ENCODE measurements around the gene SOX10. TPM values are rescaled to one million over a fixed set of nuclear protein-coding genes. Genes with fewer than 3 reads are reported as not detected.

SOX10 gene
- total and polyA plus RNA-seq, 9 of the 15 experiments (the other 6 are each of a cell fraction or from before 2014, with no cell fraction given): not detected

DNA sequence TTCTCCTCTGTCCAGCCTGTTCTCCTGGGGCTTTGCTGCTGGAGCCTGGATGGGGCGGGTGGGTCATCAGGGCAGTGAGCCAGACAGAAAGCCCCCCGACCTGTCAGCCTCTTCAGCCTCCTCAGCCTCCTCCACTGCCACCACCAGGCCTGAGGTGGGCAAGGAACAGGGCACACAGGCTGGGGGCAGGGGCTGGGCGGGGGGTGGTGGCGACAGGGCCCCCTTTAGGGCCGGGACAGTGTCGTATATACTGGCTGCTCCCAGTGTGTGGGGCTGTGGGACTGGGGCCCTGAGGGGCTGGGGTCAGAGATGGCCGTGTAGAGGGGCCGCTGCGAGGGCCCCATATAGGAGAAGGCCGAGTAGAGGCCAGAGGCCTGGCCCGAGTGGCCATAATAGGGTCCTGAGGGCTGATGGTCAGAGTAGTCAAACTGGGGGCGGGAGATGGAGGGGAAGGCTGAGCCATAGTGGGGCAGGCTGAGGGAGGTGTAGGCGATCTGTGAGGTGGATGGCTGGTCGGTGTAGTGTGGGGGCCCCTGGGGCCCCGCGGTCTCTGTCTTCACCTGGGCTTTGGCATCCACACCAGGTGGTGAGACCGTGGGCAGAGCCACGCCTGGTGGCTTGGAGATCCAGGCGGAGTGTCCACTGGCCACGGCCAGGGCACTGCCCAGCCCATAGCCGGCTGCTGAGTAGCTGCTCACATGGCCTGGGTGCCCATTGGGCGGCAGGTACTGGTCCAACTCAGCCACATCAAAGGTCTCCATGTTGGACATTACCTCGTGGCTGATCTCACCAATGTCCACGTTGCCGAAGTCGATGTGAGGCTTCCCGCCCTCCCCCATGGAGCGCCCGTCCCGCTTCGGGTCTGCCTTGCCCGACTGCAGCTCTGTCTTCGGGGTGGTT lies 10.8 kb downstream of the SOX10 start:
- no peak overlapping the region for H3K27ac ChIP-seq (ENCODE audit: extremely low read depth, low read depth, low read length)
- H3K4me2 ChIP-seq (ENCODE audit: insufficient read depth, low read length): no peak overlapping the region
- no peak overlapping the region for H2AFZ ChIP-seq (ENCODE audit: low read depth, low read length)
- FAIRE-seq (no peak), ATAC-seq (no peak), DNase-seq (ENCODE audit: extremely low read depth in 1 of 4, low spot score in 3 of 4) (no peak)
- no peaks in the 10 kb centered on the region for H4K20me1 ChIP-seq (replicated peaks; ENCODE audit: control insufficient read depth, insufficient read depth, low read length)
- no peaks in the 10 kb centered on the region for H3K9me3 ChIP-seq (replicated peaks; ENCODE audit: control insufficient read depth, insufficient read depth, low read depth, low read length)
- no peak overlapping the region for H3K9ac ChIP-seq (ENCODE audit: insufficient read depth in 1 of 2, low read depth in 2 of 2, low read length in 2 of 2)
- CTCF ChIA-PET (ENCODE audit: low intra/inter-chr PET ratio): no interaction called here
- no peaks in the 10 kb centered on the region for H3K27me3 ChIP-seq (ENCODE audit: control insufficient read depth in 2 of 2, insufficient read depth in 2 of 2, low read length in 2 of 2)
- intact Hi-C loops (cut with micrococcal nuclease) (no loop called here), in situ Hi-C loops (cut with MboI) (loop anchor here (10.0 kb wide), 1 partner anchor 429 kb away; no protein-coding TSS in a partner anchor)
- H3K4me3 ChIP-seq: no peak overlapping the region
- 81% methylated on average over 12 of the region's 33 CpGs for WGBS (ENCODE audit: insufficient coverage, low coverage, missing lambda C conversion rate)
- H3K4me1 ChIP-seq (replicated peaks in 1 of 2; ENCODE audit: control insufficient read depth in 2 of 2, insufficient read depth in 2 of 2, low read length in 2 of 2): peaks cover 0 to 7% of the 10 kb centered on the region in 2 experiments; a peak in 2 of 5 replicates
- no peaks in the 10 kb centered on the region for H3K79me2 ChIP-seq (ENCODE audit: control insufficient read depth, insufficient read depth, low read length)
- no peaks in the 10 kb centered on the region for H3K9me1 ChIP-seq (ENCODE audit: control insufficient read depth, insufficient read depth, low read length)
- POLR2A ChIA-PET: no interaction called here
- H3K36me3 ChIP-seq (ENCODE audit: control insufficient read depth, insufficient read depth, low read length): peaks cover 2% of the 10 kb centered on the region; the same call in 1 of the 3 replicates
- BruUV-seq (replicated peaks): no TSS peak
- TF ChIP-seq GABPB1 (CRISPR knock-in tag; IDR thresholded peaks at IDR 0.05): no peak
- TF ChIP-seq TGIF2 (CRISPR knock-in tag; IDR thresholded peaks at IDR 0.05): no peak
- no peak for TF ChIP-seq ZFPM2 (CRISPR knock-in tag; IDR thresholded peaks at IDR 0.05)
- no peak for TF ChIP-seq RBM34 (IDR thresholded peaks at IDR 0.05; ENCODE audit: borderline replicate concordance, insufficient read depth, low read length)
- TF ChIP-seq, protein P1, sequence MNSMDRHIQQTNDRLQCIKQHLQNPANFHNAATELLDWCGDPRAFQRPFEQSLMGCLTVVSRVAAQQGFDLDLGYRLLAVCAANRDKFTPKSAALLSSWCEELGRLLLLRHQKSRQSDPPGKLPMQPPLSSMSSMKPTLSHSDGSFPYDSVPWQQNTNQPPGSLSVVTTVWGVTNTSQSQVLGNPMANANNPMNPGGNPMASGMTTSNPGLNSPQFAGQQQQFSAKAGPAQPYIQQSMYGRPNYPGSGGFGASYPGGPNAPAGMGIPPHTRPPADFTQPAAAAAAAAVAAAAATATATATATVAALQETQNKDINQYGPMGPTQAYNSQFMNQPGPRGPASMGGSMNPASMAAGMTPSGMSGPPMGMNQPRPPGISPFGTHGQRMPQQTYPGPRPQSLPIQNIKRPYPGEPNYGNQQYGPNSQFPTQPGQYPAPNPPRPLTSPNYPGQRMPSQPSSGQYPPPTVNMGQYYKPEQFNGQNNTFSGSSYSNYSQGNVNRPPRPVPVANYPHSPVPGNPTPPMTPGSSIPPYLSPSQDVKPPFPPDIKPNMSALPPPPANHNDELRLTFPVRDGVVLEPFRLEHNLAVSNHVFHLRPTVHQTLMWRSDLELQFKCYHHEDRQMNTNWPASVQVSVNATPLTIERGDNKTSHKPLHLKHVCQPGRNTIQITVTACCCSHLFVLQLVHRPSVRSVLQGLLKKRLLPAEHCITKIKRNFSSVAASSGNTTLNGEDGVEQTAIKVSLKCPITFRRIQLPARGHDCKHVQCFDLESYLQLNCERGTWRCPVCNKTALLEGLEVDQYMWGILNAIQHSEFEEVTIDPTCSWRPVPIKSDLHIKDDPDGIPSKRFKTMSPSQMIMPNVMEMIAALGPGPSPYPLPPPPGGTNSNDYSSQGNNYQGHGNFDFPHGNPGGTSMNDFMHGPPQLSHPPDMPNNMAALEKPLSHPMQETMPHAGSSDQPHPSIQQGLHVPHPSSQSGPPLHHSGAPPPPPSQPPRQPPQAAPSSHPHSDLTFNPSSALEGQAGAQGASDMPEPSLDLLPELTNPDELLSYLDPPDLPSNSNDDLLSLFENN (IDR thresholded peaks at IDR 0.05; ENCODE audit: low read depth in 2 of 2, low read length in 2 of 2): no peak
- TF ChIP-seq PYGO2 (tag; IDR thresholded peaks at IDR 0.05): no peak
- TF ChIP-seq, protein P2, sequence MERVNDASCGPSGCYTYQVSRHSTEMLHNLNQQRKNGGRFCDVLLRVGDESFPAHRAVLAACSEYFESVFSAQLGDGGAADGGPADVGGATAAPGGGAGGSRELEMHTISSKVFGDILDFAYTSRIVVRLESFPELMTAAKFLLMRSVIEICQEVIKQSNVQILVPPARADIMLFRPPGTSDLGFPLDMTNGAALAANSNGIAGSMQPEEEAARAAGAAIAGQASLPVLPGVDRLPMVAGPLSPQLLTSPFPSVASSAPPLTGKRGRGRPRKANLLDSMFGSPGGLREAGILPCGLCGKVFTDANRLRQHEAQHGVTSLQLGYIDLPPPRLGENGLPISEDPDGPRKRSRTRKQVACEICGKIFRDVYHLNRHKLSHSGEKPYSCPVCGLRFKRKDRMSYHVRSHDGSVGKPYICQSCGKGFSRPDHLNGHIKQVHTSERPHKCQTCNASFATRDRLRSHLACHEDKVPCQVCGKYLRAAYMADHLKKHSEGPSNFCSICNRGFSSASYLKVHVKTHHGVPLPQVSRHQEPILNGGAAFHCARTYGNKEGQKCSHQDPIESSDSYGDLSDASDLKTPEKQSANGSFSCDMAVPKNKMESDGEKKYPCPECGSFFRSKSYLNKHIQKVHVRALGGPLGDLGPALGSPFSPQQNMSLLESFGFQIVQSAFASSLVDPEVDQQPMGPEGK (CRISPR knock-in tag; IDR thresholded peaks at IDR 0.05; ENCODE audit: borderline replicate concordance): no peak
- TF ChIP-seq FOXJ2 (tag; IDR thresholded peaks at IDR 0.05): no peak
- no peak for TF ChIP-seq CREM (IDR thresholded peaks at IDR 0.05; ENCODE audit: low read depth)
- TF ChIP-seq MEF2D (tag; conservative IDR thresholded peaks at IDR 0.05; ENCODE audit: low read depth): no peak
- no peak for TF ChIP-seq IFI16 (CRISPR knock-in tag; IDR thresholded peaks at IDR 0.05)
- no peak for TF ChIP-seq TRIM28 (IDR thresholded peaks at IDR 0.05)
- no peak for TF ChIP-seq CBFB (CRISPR knock-in tag; IDR thresholded peaks at IDR 0.05)
